ENCODE results near the gene ERGIC3.

ERGIC3 gene

GRCh38 chr20:35582131-35582530, 40.3 kb downstream of the ERGIC3 start:
- TF ChIP-seq BCL11A (tag by site-specific recombination; IDR thresholded peaks at IDR 0.05; ENCODE audit: low read depth) (no peak), ZNF23 (tag by site-specific recombination; IDR thresholded peaks at IDR 0.05; ENCODE audit: borderline replicate concordance) (no peak), ZNF274 (IDR thresholded peaks at IDR 0.05; ENCODE audit: low read length) (no peak), ZNF274 (tag by site-specific recombination; IDR thresholded peaks at IDR 0.05; ENCODE audit: borderline replicate concordance) (no peak), CTCF (tag by site-specific recombination; IDR thresholded peaks at IDR 0.05) (no peak), ZFP37 (tag by site-specific recombination; IDR thresholded peaks at IDR 0.05) (no peak), EGR2 (tag by site-specific recombination; IDR thresholded peaks at IDR 0.05; ENCODE audit: low read depth) (no peak), ZNF521 (tag by site-specific recombination; IDR thresholded peaks at IDR 0.05) (no peak), HOXD13 (CRISPR knock-in tag; IDR thresholded peaks at IDR 0.05; ENCODE audit: borderline replicate concordance) (no peak), HOXA7 (CRISPR knock-in tag; IDR thresholded peaks at IDR 0.05; ENCODE audit: borderline replicate concordance) (no peak), KLF17 (tag by site-specific recombination; IDR thresholded peaks at IDR 0.05) (no peak), ZNF658 (tag by site-specific recombination; IDR thresholded peaks at IDR 0.05) (no peak)
- ChIA-PET POLR2A (no interaction called here), CTCF (interaction anchor here (0.7 kb wide), 1 partner anchor 144 kb away, joined by 3 read pairs; the partner anchor contains the start of gene GDF5)
- Histone ChIP-seq H3K4me3 (ENCODE audit: low read depth, low read length) (no peak overlapping the region), H3K36me3 (ENCODE audit: control insufficient read depth in 2 of 2, insufficient read depth in 1 of 2, low read length in 2 of 2) (peaks cover 0 to 5% of the 10 kb centered on the region in 2 experiments; a peak in 1 of 3 replicates), H3K27ac (ENCODE audit: extremely low read depth, low read depth, low read length) (no peak overlapping the region), H3K9me3 (ENCODE audit: control insufficient read depth, insufficient read depth, low read depth, low read length) (no peaks in the 10 kb centered on the region), H3K4me1 (ENCODE audit: control insufficient read depth, insufficient read depth, low read length) (no peaks in the 10 kb centered on the region)

- peaks cover 0 to 5% of the 10 kb centered on the region in 2 experiments; a peak in 1 of 3 replicates for H3K36me3 ChIP-seq (ENCODE audit: control insufficient read depth in 2 of 2, insufficient read depth in 1 of 2, low read length in 2 of 2)
- POLR2A ChIA-PET: no interaction called here
- CTCF ChIA-PET: interaction anchor here (0.9 kb wide), 1 partner anchor 22 kb away, joined by 3 read pairs; no protein-coding TSS in a partner anchor
- no peak for TF ChIP-seq OSR2 (tag by site-specific recombination; IDR thresholded peaks at IDR 0.05)
- no peak for TF ChIP-seq ZNF510 (tag by site-specific recombination; IDR thresholded peaks at IDR 0.05; ENCODE audit: insufficient replicate concordance)
- no peak for TF ChIP-seq HOXA7 (CRISPR knock-in tag; IDR thresholded peaks at IDR 0.05; ENCODE audit: borderline replicate concordance)
- TF ChIP-seq PRDM6 (tag by site-specific recombination; IDR thresholded peaks at IDR 0.05): no peak
- TF ChIP-seq ZNF223 (tag by site-specific recombination; IDR thresholded peaks at IDR 0.05): no peak
- no peak for TF ChIP-seq ZNF548 (tag by site-specific recombination; IDR thresholded peaks at IDR 0.05)
- no peak for TF ChIP-seq ZNF549 (tag by site-specific recombination; IDR thresholded peaks at IDR 0.05)
- no peak for TF ChIP-seq ZNF610 (tag by site-specific recombination; IDR thresholded peaks at IDR 0.05; ENCODE audit: borderline replicate concordance)
- TF ChIP-seq ZNF670 (tag by site-specific recombination; IDR thresholded peaks at IDR 0.05; ENCODE audit: low read depth): no peak
- TF ChIP-seq HIC1 (tag by site-specific recombination; IDR thresholded peaks at IDR 0.05): no peak
- H3K4me3 ChIP-seq (ENCODE audit: low read depth, low read length): no peak overlapping the region
- no peaks in the 10 kb centered on the region for H3K4me1 ChIP-seq (ENCODE audit: control insufficient read depth, insufficient read depth, low read length)
- H3K9me3 ChIP-seq (ENCODE audit: control insufficient read depth, insufficient read depth, low read depth, low read length): no peaks in the 10 kb centered on the region
- no peak overlapping the region for H3K27ac ChIP-seq (ENCODE audit: extremely low read depth, low read depth, low read length)
Measured at GRCh38 chr20:35582741-35583404, 41.0 kb downstream of the ERGIC3 start.

Data from HEK293 (cell line).